RWPE1 (cell line): Measurements from ENCODE around the gene CCNDBP1.
"Not testable (repeated sequence)": the region's sequence is repeated elsewhere in the genome, so short reads cannot be mapped to it uniquely, and the experiment has no call there.

ENCODE experiments used
- CTCF ChIA-PET: fragments of 350-600 bp; sonication (Branson Sonifier 250); formaldehyde crosslinking; extraction: SDS; loops from one replicate; lab custom pipeline; 2021; lab: Yijun Ruan, JAX
- POLR2A ChIA-PET: fragments of 400-600 bp; formaldehyde crosslinking; extraction: SDS; loops from one replicate; lab custom pipeline; 2020; ENCODE audit warnings: antibody characterized with exemption; ENCODE audit not compliant: low non-redundant PET; lab: Yijun Ruan, JAX
- DNase-seq: peaks from one replicate; pipeline ENCODE4 v3.0.0; 2012; ENCODE audit warnings: low spot score
- H3K27ac ChIP-seq: fragments of 450-650 bp; 2 replicates; pipeline ENCODE4 v1.5.1; 2017
- CTCF ChIP-seq: fragments of 450-650 bp; conservative IDR thresholded peaks from 2 replicates; pipeline ENCODE4 v1.5.1; 2017; ENCODE audit warnings: low read depth, mild to moderate bottlenecking

The CCNDBP1 gene

GRCh38 chr15:43193710-43194109 is 8.5 kb downstream of the CCNDBP1 start:
- H3K27ac ChIP-seq: no peak overlapping the region
- ChIA-PET CTCF (interaction anchor here (1.2 to 2.2 kb wide), 2 partner anchors 11 to 92 kb away, joined by 4 to 9 read pairs; no protein-coding TSS in a partner anchor), POLR2A (no interaction called here)
- no peak for DNase-seq
- TF ChIP-seq CTCF: no peak

GRCh38 chr15:43194795-43195194 is 9.6 kb downstream of the CCNDBP1 start:
- POLR2A ChIA-PET: no interaction called here
- CTCF ChIA-PET: interaction anchor here (0.6 to 2.2 kb wide), 4 partner anchors 9 to 108 kb away, joined by 3 to 9 read pairs (median 5); no protein-coding TSS in a partner anchor
- no peak for TF ChIP-seq CTCF
- no peak overlapping the region for H3K27ac ChIP-seq
- DNase-seq: no peak

- ChIA-PET CTCF (interaction anchor here (0.6 to 1.1 kb wide), 2 partner anchors 8 to 89 kb away, joined by 3 to 4 read pairs; no protein-coding TSS in a partner anchor), POLR2A (no interaction called here)
- no peak for TF ChIP-seq CTCF
- no peak for DNase-seq
- no peak overlapping the region for H3K27ac ChIP-seq
Observed at GRCh38 chr15:43196760-43197548, 11.8 kb downstream of the CCNDBP1 start.

DNA sequence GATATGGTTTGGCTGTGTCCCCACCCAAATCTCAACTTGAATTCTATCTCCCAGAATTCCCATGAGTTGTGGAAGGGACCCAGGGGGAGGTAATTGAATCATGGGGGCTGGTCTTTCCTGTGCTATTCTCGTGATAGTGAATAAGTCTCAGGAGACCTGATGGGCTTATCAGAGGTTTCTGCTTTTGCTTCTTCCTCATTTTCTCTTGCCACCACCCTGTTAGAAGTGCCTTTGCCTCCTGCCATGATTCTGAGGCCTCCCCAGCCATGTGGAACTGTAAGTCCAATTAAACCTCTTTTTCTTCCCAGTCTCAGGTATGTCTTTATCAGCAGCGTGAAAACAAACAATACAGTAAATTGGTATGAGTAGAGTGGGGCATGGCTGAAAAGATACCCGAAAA is 12.6 kb downstream of the CCNDBP1 start:
- DNase-seq, H3K27ac ChIP-seq, CTCF ChIA-PET, POLR2A ChIA-PET: not testable (repeated sequence)

DNA sequence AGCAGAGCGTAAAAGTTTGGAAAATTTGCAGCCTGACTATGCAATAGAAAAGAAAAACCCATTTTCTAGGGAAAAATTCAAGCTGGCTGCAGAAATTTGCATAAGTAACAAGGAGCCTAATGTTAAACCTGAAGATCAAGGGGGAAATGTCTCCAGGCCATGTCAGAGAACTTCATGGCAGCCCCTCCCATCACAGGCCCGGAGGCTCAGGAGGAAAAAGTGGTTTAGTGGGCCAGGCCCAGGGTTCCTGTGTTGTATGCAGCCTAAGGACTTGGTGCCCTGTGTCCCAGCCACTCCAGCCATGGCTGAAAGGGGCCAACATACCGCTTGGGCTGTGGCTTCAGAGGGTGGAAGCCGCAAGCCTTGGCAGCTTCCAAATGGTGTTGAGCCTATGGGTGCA is 13.4 kb downstream of the CCNDBP1 start:
- POLR2A ChIA-PET, CTCF ChIA-PET, DNase-seq, H3K27ac ChIP-seq: not testable (repeated sequence)

DNA sequence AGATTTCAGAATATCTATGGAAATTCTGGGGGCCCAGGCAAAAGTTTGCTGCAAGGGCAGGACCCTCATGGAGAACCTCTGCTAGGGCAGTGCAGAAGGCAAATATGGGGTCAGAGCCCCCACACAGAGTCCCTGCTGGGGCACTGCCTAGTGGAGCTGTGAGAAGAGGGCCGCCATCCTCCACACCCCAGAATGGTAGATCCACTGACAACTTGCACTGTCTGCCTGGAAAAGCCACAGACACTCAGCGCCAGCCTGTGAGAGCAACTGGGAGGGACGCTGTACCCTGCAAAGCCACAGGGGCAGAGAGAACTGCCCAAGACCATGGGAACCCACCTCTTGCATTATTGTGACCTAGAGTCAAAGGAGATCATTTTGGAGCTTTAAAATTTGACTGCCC is 13.8 kb downstream of the CCNDBP1 start:
- ChIA-PET CTCF (no interaction called here), POLR2A (no interaction called here)
- H3K27ac ChIP-seq: no peak overlapping the region
- DNase-seq: no peak
- TF ChIP-seq CTCF: no peak

DNA sequence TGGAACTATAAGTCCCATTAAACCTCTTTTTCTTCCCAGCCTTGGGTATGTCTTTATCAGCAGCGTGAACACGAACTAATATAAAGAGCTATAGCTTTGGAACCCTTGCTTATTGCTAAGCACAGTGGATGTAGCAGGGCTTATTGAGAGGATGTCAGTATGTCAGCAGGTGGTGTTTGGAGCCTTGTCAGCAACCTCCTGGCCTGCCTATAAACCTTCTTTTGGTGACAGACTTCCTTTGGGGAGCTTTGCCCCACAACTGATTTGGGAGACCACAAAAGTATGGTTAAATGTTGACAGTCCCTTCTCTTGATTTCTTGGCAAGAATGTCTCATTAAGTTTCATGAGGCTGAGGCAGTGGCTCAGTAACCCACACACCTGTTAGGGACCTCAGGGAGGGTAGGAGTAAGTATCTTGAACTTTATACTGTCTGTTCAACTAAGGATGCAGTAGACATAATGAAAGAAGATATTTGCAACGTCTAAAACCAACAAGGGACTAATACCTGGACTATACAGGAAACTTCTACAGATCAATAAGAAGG is 14.8 kb downstream of the CCNDBP1 start:
- ChIA-PET POLR2A (no interaction called here), CTCF (interaction anchor here (0.7 to 0.8 kb wide), 2 partner anchors 26 to 204 kb away, joined by 3 to 5 read pairs; no protein-coding TSS in a partner anchor)
- no peak for DNase-seq
- TF ChIP-seq CTCF: no peak
- H3K27ac ChIP-seq: no peak overlapping the region
